SH-SY5Y (cell line): ENCODE data around the gene ZCCHC7.

Experiments
- GATA2 ChIP-seq: IDR thresholded peaks from 2 replicates; pipeline ENCODE4 v1.6.1; 2011; ENCODE audit warnings: mild to moderate bottlenecking, low read depth, low read length
- GATA3 ChIP-seq: IDR thresholded peaks from 2 replicates; pipeline ENCODE4 v1.6.1; 2011; ENCODE audit warnings: low read depth, mild to moderate bottlenecking, low read length, moderate library complexity

ZCCHC7 gene

DNA sequence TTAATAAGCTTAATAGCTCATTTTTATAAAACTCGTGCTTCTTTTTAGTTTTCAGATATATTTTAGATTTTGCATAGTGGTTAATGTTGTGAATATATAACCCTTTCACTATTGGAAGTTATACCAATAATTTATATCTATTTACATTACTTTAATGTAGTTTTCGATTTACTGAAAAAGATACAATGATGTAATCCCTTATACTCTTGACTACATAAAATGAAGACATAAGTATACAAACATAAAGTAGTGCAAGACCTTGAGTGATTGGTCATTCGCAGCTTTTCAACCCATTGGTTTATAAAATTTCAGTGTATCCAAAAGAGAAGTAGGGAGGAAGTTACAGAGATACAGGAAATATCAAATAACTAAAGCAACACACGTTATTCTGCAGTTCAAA is 217.8 kb downstream of the ZCCHC7 start:
- TF ChIP-seq GATA2 (no peak), GATA3 (no peak)

DNA sequence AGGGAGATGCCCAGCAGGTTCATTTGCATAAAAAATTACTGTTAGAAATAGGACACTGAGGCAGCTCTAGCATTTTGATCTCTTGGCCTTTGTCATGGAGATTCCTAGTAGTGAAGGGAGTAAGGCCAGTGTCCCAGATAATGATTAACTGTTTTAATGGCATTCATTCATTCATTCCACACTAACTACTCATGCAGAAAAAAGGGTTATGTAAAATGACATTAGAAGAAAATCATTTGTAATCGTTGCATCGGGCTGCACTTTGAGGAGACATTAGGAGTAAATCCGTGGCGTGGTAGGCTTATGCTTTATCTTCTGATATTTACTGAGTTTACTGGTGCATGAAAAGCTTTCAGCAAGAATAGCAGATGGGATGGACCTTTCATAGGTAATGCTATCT is 219.5 kb downstream of the ZCCHC7 start:
- TF ChIP-seq GATA2 (no peak), GATA3 (no peak)

DNA sequence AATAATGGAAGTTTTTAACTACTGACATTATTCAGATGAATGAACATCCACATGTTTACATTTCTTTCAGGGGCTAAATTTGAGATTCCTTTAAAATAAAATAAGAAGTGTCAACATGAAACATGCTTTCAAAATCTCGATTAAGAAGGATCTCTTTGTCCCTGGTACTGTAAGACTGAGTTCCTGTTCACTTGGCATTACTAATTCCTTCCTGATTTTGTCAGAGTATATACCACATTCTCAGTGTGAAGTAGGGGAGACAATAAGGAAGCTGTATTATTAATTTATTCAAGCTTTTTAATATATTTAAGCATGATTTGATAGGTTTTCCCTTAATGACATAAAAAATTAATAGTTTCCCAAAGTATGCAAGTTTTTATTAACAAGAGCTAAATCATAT is 220.6 kb downstream of the ZCCHC7 start:
- TF ChIP-seq GATA2, result no peak
- TF ChIP-seq GATA3, result no peak

DNA sequence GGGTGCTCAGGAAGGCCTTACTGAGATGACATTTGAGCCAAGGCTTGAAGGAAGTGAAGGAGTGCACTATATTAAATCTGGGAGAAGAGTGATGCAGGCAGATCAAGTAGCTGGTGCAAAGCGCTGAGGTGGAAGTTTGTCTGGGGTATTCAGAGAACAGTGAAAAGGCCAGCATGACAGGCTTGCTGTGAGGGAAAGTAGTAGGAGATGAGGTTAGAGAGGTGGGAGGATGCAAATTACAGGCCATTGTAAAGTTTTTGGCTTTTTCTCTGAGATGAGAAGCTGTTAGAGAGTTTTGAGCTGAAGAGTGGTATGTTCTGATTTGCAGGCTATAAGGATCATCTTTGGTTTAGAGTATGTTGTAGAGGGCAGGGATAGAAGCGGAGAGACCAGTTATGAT is 221.3 kb downstream of the ZCCHC7 start:
- TF ChIP-seq GATA3, result no peak
- no peak for TF ChIP-seq GATA2

DNA sequence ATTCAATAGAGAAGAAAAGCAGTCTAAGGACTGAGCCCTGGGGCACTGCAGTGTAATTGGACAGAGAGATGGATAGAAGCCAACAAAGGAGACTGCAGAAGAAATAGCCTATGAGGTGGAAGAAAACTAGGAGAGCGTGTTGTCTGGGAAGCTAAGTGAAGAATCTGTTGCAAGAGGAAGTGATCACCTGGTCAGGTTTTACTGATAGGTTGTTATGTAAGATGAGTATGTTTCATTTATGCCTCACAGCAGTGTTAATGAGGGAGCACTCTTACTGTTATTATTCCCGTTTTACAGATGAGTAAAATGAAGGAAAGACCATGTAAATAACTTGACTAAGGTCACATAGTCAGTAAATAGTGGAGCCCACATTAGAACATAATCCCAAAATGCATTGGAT is 222.1 kb downstream of the ZCCHC7 start:
- TF ChIP-seq GATA2 (no peak), GATA3 (no peak)

DNA sequence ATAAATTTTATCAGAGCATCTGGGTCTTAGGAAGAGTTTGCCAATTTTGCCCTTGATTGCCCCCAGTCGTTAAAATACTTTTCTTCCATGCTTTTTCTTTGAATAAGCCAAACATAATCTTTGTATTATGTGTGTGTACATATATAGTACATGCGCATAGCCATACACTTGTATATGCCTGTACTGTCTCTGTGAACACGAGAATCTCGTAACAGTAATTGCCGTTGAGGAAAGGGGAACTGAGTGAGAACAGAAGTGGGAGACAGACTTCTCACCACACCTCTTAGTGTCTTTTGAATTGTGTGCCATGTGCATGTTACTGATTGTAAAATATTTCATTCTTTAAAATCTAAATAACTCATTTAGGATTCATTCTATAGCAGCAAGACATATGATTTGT is 222.5 kb downstream of the ZCCHC7 start:
- TF ChIP-seq GATA3, result no peak
- no peak for TF ChIP-seq GATA2

DNA sequence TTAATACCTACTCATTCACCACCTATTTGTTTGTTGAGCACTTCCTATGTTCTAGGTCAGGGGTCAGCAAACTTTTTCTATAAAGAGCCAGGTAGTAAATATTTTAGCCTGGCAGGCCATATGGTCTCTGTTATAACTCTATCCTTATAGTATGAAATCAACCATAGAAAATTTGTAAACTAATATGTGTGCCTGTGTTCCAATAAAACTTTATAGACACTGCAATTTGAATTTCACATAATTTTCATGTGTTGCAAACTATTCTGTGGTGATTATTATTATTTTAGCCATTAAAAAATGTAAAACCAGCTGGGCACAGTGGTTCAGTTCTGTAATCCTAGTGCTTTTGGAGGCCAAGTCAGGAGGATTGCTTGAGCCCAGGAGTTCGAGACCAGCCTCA is 223.3 kb downstream of the ZCCHC7 start:
- TF ChIP-seq GATA2 (no peak), GATA3 (no peak)

DNA sequence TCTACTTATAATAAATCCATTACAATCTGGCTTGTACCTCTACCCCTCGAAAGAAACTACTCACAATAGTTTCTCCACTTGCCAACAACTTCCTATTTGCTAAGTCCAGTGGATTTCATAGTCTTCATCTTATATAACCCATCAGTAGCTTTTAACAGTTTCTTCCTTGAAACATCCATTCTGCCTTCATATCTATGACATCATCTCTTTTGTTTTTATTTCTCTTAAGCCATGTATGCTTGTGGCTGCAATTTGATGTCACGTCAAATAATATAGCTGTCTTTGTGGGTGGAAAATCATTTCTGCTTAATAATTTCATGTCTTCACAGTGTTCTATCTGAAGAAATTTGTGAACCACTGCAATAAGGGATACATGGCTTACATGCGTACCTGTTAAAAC is 224.7 kb downstream of the ZCCHC7 start:
- TF ChIP-seq GATA2 (no peak), GATA3 (no peak)

DNA sequence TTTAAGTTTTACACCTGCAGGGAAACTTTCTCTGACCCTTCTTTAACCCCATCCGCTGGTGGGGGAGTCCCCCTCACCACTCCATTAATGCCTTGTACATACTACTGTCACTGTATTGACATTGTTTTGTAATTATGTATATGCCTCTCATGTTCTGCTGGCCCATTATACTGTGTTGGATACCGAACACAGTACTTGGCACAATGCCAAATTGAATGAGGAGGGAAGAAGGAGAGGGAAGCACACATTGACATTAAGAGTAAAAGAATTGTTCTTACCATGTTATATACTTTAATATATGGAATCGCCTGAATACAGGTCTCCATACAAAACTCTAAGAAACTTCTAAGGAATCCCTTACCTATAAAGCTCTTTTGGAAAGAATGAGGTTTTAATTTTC is 228.5 kb downstream of the ZCCHC7 start:
- TF ChIP-seq GATA3 (no peak), GATA2 (no peak)

DNA sequence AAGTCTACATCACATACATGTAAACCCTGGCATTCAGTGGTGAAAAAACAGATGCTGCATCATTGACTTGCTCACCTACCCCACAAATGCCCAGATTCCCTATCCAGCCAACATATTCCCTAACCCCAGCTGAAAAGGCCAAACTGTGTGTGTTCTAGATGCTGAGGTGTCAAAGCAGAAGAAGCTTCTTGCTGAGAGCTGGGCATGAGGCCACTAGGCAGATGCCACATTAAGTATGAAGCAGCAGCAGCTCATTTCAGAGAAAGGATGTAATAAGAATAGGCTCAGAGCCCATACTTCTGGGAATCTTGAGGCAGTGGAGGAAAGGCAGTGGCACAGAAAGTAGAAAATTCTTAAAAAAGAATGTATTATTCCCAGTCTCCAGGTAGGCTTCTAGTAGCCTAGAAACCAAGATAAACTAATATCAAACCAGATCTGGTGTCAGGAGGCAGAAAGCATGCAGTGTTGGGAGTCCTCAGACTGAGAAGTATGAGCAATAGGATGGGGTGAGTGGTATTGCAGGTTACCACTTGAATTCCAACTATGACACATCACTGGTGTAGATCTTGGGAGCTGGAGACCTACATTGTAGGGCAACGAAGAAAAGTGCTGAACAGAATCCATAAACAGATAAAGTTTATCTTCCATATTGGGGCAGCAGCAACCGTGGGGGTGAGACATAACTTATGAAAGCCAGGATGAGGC is 230.3 kb downstream of the ZCCHC7 start:
- no peak for TF ChIP-seq GATA3
- TF ChIP-seq GATA2, result no peak

DNA sequence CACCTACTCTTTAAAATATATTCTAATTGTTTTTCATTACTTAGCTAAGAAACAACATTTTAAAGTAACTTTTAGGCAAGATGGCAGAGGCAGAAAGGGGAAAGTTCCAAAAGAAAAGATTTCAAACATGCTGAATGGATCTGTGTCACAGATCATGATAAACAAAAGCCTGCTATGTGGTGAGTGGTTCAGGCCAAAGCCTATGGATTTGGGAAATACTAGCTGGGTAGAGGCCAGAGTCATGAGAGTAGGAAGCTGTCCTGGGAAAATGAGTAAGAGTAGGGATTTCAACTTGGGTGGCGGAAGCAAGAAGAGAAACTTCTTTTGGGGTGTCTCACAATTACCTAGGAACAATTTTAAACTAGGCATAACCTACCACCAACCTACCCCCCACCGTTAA is 233.4 kb downstream of the ZCCHC7 start:
- no peak for TF ChIP-seq GATA3
- no peak for TF ChIP-seq GATA2

DNA sequence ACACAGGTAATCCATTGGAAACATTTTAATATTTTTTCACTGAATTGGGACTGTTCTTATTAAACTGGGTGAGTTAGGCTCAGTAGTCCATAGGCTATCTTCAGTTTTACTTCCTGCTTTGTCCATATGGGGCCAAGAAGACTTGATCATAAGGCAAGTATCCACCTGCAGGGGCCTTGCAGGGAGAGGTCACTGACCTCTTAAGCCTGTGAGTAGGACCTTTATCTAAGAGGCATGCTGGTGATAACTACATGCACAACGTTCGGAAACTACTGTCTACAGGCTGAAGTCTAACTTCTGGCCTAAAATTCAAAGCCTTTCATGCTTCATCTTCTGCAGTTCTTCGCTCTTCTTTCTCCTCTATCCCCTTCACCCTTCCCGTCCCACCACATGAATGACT is 242.1 kb downstream of the ZCCHC7 start:
- TF ChIP-seq GATA2 (no peak), GATA3 (no peak)

DNA sequence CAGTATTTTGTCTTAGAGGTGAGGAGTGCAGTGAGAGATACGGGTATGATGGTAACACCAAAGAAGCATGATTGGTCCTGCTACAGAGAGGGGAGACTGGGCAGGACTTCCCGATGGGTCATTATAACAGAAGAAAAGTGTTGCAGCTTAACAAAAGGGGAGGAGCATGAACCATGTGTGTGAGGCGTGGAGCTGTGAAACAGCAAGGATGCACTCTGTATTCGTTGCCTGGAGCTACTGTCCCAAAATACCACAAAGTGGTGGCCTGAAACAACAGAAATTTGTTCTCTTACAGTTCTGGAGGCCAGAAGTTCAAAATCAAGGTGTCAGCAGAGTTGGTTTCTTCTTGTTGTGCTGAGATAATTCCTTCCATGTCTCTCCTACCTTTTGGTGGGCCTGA is 242.8 kb downstream of the ZCCHC7 start:
- TF ChIP-seq GATA2 (no peak), GATA3 (no peak)

DNA sequence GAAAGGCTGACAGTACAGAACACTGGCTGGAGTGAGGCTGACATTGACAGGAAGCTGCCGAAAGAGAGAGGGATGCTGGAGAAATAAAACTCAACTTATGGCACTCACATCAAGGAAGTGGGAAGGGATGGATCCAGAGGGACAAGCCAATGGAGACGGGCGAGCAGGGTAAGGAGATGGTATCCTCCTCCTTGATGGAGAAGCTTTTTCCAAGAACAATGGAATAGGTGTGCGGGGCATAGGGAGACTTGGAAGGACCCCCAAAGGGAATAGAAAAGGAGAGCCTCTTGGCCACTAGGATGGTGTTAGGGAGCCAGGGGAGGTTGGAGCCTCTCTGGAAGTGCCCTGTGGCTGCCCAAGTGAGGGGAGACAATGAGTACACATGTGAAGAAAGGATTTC is 243.8 kb downstream of the ZCCHC7 start:
- TF ChIP-seq GATA3 (no peak), GATA2 (no peak)

DNA sequence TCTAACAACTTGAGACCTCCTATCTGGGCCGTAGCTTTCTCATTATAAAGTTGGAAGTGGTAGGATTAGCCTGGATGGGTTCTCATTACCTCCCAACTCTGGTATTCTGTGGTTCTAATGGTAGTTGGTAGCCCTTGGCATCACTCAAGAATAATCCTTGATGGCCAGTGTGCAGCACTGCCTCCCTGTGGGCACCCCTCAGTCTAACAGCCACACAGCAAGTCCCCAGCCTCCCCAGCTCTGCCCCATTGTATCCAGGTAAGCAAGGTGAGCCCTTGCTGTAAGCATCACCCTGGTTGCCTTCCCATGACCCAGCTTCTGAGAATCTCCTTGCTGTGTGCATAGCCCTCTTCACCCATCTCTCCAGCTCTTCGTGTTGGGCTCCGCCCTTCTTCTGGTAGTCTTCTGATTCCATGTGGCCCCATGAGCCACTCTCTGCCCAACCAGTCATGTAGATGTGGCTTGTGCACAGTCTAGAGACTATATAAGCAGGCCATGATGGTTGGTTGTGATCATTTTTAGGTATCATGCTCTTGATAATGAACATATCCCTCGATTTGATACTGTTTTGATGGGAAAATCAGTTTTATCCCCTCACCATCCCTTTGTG is 244.5 kb downstream of the ZCCHC7 start:
- TF ChIP-seq GATA3, result no peak
- no peak for TF ChIP-seq GATA2
